Measurements from ENCODE around the gene CTSW.
A peak's percentile ranks its signal among the peaks of the same experiment; 100 is the strongest.
"Not testable (repeated sequence)": the region's sequence is repeated elsewhere in the genome, so short reads cannot be mapped to it uniquely, and the experiment has no call there.

Gene CTSW

GRCh38 chr11:65847746-65848145 is 31.9 kb upstream of the CTSW start:
- DNase-seq (ENCODE audit: insufficient read length, low spot score), result no peak
- TF ChIP-seq CTCF (IDR thresholded peaks at IDR 0.05; ENCODE audit: insufficient read depth, missing control alignments), result no peak
- no peak for FAIRE-seq

GRCh38 chr11:65848693-65849092 is 30.9 kb upstream of the CTSW start:
- DNase-seq (ENCODE audit: insufficient read length, low spot score); FAIRE-seq: not testable (repeated sequence)

GRCh38 chr11:65849366-65849765 is 30.3 kb upstream of the CTSW start:
- DNase-seq (ENCODE audit: insufficient read length, low spot score) (no peak), FAIRE-seq (no peak)
- TF ChIP-seq CTCF (IDR thresholded peaks at IDR 0.05; ENCODE audit: insufficient read depth, missing control alignments), result no peak

GRCh38 chr11:65849771-65850216 is 29.8 kb upstream of the CTSW start:
- no peak for FAIRE-seq
- TF ChIP-seq CTCF (IDR thresholded peaks at IDR 0.05; ENCODE audit: insufficient read depth, missing control alignments), result no peak
- DNase-seq (ENCODE audit: insufficient read length, low spot score), result no peak

- DNase-seq (ENCODE audit: insufficient read length, low spot score) (no peak), FAIRE-seq (no peak)
Measured at GRCh38 chr11:65850217-65851082, 29.2 kb upstream of the CTSW start.

GRCh38 chr11:65851083-65851579 is 28.5 kb upstream of the CTSW start:
- TF ChIP-seq CTCF (IDR thresholded peaks at IDR 0.05; ENCODE audit: insufficient read depth, missing control alignments), result peak; percentile 31
- DNase-seq (ENCODE audit: insufficient read length, low spot score), result no peak
- FAIRE-seq, result no peak

More at GRCh38 chr11:65850217-65851082, 29.2 kb upstream of the CTSW start:
- no peak for TF ChIP-seq CTCF (IDR thresholded peaks at IDR 0.05; ENCODE audit: insufficient read depth, missing control alignments)

GRCh38 chr11:65851811-65852507 is 27.7 kb upstream of the CTSW start:
- FAIRE-seq (no peak), DNase-seq (ENCODE audit: insufficient read length, low spot score) (no peak)
- no peak for TF ChIP-seq CTCF (IDR thresholded peaks at IDR 0.05; ENCODE audit: insufficient read depth, missing control alignments)

Data from D721Med (cell line).